Smooth muscle cell (in vitro differentiated cells): ENCODE data around the gene ANKRD40CL. TPM values are rescaled to one million over a fixed set of nuclear protein-coding genes. Genes with fewer than 3 reads are reported as not detected.

Source experiments
- DNase-seq: peaks from one replicate; lab custom pipeline; 2025; ENCODE audit not compliant: unreplicated experiment; lab: John Stamatoyannopoulos, UW
- H2AFZ ChIP-seq: fragments of 200-600 bp; sonication (generic); 2 replicates; pipeline ENCODE4 v1.6.0; 2016; ENCODE audit warnings: antibody characterized with exemption, low read depth, mild to moderate bottlenecking
- H3F3A ChIP-seq: fragments of 200-600 bp; sonication (generic); 2 replicates; pipeline ENCODE4 v1.6.0; 2017; ENCODE audit warnings: antibody characterized with exemption, low read depth
- H3K27ac ChIP-seq: fragments of 200-600 bp; sonication (generic); 2 replicates; pipeline ENCODE4 v1.5.1; 2016; ENCODE audit warnings: low read depth, mild to moderate bottlenecking
- H3K27me3 ChIP-seq: fragments of 200-600 bp; sonication (generic); 2 replicates; pipeline ENCODE4 v1.6.1; 2016; ENCODE audit warnings: low read depth, mild to moderate bottlenecking
- H3K36me3 ChIP-seq: fragments of 200-600 bp; sonication (generic); 2 replicates; pipeline ENCODE4 v1.5.1; 2016; ENCODE audit warnings: low read depth
- H3K4me1 ChIP-seq: fragments of 200-600 bp; sonication (generic); 2 replicates; pipeline ENCODE4 v1.5.1; 2016; ENCODE audit warnings: low read depth
- H3K4me2 ChIP-seq: fragments of 200-600 bp; sonication (generic); 2 replicates; pipeline ENCODE4 v1.6.0; 2016; ENCODE audit warnings: mild to moderate bottlenecking
- H3K4me3 ChIP-seq: fragments of 200-600 bp; sonication (generic); 2 replicates; pipeline ENCODE4 v1.5.1; 2016; ENCODE audit warnings: mild to moderate bottlenecking
- H3K79me2 ChIP-seq: fragments of 200-600 bp; sonication (generic); 2 replicates; pipeline ENCODE4 v1.6.0; 2016; ENCODE audit warnings: low read depth, mild to moderate bottlenecking
- H3K9ac ChIP-seq: fragments of 200-600 bp; sonication (generic); 2 replicates; pipeline ENCODE4 v1.6.0; 2016; ENCODE audit warnings: low read depth
- H3K9me3 ChIP-seq: fragments of 200-600 bp; sonication (generic); replicated peaks from 2 replicates; pipeline ENCODE4 v1.5.1; 2016; ENCODE audit warnings: low read depth
- H4K20me1 ChIP-seq: fragments of 200-600 bp; sonication (generic); 2 replicates; pipeline ENCODE4 v1.6.0; 2016; ENCODE audit warnings: low read depth
- WGBS: methylation state at CpG from one replicate; pipeline ENCODE4 v1.1.7; 2016; ENCODE audit warnings: low lambda C conversion rate; 5-methylcytosine and 5-hydroxymethylcytosine counted together
- microRNA-seq: library from miRNA; unstranded; fragments of <30 nt; microRNA quantifications from one replicate; pipeline ENCODE4, GENCODE V29; 2016; ENCODE audit warnings: borderline number of aligned reads
- polyA plus RNA-seq: library from polyadenylated mRNA; unstranded; fragments of >200 nt; fragmentation: Nextera tagmentation; extraction: Ambion mirVana; gene quantifications from 2 replicates; pipeline ENCODE4 v1.2.1, GENCODE V29; 2016
- small RNA-seq: library from RNA; depleted of rRNA; stranded (forward); fragments of <200 nt; gene quantifications from one replicate; pipeline ENCODE3, GENCODE V24; 2014
- total RNA-seq: library from RNA; depleted of rRNA; stranded (reverse); fragments of >200 nt; gene quantifications from 2 replicates; pipeline ENCODE4 v1.2.3, GENCODE V29; 2014
- TF ChIP-seq, protein P1 (sequence below): fragments of 200-600 bp; sonication (generic); IDR thresholded peaks from 2 replicates; pipeline ENCODE4 v1.5.1; 2017; ENCODE audit warnings: borderline replicate concordance, mild to moderate bottlenecking, antibody characterized with exemption; ENCODE audit not compliant: insufficient read depth, poor library complexity, severe bottlenecking

The ANKRD40CL gene
- total and polyA plus RNA-seq, 2 experiments from 2014 or later: not detected

DNA sequence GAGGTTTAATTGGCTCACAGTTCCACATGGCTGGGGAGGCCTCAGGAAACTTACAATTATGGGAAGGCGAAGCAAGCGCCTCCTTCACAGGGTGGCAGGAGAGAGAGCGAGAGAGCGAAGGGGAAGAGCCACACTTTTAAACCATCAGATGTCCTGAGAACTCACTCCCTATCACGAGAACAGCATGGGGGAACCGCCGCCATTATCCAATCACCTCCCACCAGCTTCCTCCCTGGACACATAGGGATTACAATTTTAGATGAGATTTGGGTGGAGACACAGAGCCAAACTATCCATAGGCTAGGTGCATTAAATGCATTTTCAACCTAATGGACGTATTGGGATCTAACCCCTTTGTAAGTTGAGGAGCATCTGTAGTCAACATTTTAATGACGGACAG lies 54.7 kb downstream of the ANKRD40CL start:
- Histone ChIP-seq H3K9ac (no peak overlapping the region), H3K27me3 (no peaks in the 10 kb centered on the region), H3K79me2 (peaks cover 5% of the 10 kb centered on the region), H3F3A (no peaks in the 10 kb centered on the region), H4K20me1 (no peaks in the 10 kb centered on the region), H3K36me3 (no peaks in the 10 kb centered on the region), H3K9me3 (no peaks in the 10 kb centered on the region), H2AFZ (no peak overlapping the region), H3K27ac (no peak overlapping the region), H3K4me1 (peaks cover 10% of the 10 kb centered on the region), H3K4me3 (no peak overlapping the region), H3K4me2 (no peak overlapping the region)
- no peak for DNase-seq
- WGBS: 84% methylated on average over 9 of the region's 9 CpGs
- TF ChIP-seq, protein P1, sequence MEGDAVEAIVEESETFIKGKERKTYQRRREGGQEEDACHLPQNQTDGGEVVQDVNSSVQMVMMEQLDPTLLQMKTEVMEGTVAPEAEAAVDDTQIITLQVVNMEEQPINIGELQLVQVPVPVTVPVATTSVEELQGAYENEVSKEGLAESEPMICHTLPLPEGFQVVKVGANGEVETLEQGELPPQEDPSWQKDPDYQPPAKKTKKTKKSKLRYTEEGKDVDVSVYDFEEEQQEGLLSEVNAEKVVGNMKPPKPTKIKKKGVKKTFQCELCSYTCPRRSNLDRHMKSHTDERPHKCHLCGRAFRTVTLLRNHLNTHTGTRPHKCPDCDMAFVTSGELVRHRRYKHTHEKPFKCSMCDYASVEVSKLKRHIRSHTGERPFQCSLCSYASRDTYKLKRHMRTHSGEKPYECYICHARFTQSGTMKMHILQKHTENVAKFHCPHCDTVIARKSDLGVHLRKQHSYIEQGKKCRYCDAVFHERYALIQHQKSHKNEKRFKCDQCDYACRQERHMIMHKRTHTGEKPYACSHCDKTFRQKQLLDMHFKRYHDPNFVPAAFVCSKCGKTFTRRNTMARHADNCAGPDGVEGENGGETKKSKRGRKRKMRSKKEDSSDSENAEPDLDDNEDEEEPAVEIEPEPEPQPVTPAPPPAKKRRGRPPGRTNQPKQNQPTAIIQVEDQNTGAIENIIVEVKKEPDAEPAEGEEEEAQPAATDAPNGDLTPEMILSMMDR: no peak

Small RNA genes within 50 kb of the gene (microRNA-seq; reads per million reads assigned to microRNA genes)
- gene MIR8059: not detected

Small RNA genes within 50 kb of the gene (small RNA-seq; reads per million reads assigned to genes)
- gene AC005921.1: not detected
- not detected for gene MIR8059

Other genes with a start within 250 kb of the ANKRD40CL start
- 3.9 and 6.3 TPM in 2 replicates for gene EPN3, start 234.8 kb downstream of the ANKRD40CL start, total RNA-seq
- 5.1 and 7.6 TPM in 2 replicates for gene EPN3, start 234.8 kb downstream of the ANKRD40CL start, polyA plus RNA-seq
- gene SPATA20, start 220.3 kb downstream of the ANKRD40CL start, total RNA-seq: 62.7 and 107 TPM in 2 replicates
- gene SPATA20, start 220.3 kb downstream of the ANKRD40CL start, polyA plus RNA-seq: 61.0 and 64.2 TPM in 2 replicates
- gene CACNA1G, start 206.8 kb downstream of the ANKRD40CL start, total RNA-seq: 1.6 and 2.0 TPM in 2 replicates
- gene CACNA1G, start 206.8 kb downstream of the ANKRD40CL start, polyA plus RNA-seq: 1.5 and 1.7 TPM in 2 replicates
- 1.3 and 4.3 TPM in 2 replicates for gene ABCC3, start 132.6 kb downstream of the ANKRD40CL start, total RNA-seq
- gene ABCC3, start 132.6 kb downstream of the ANKRD40CL start, polyA plus RNA-seq: 1.3 and 6.3 TPM in 2 replicates
- gene ANKRD40, start 59.6 kb downstream of the ANKRD40CL start, total RNA-seq: 17.6 and 19.5 TPM in 2 replicates
- 8.2 and 10.1 TPM in 2 replicates for gene ANKRD40, start 59.6 kb downstream of the ANKRD40CL start, polyA plus RNA-seq
- 59.6 and 77.8 TPM in 2 replicates for gene LUC7L3, start 47.9 kb downstream of the ANKRD40CL start, total RNA-seq
- 75.9 and 110 TPM in 2 replicates for gene LUC7L3, start 47.9 kb downstream of the ANKRD40CL start, polyA plus RNA-seq
- not detected in 2 replicates for gene WFIKKN2, start 68.1 kb upstream of the ANKRD40CL start, total RNA-seq
- not detected in 2 replicates for gene WFIKKN2, start 68.1 kb upstream of the ANKRD40CL start, polyA plus RNA-seq
- 39.8 and 46.8 TPM in 2 replicates for gene TOB1, start 98.8 kb upstream of the ANKRD40CL start, total RNA-seq
- 29.1 and 29.3 TPM in 2 replicates for gene TOB1, start 98.8 kb upstream of the ANKRD40CL start, polyA plus RNA-seq